ENCODE data around the gene YTHDF2. TPM values are rescaled to one million over a fixed set of nuclear protein-coding genes. Genes with fewer than 3 reads are reported as not detected.

The YTHDF2 gene
- total RNA-seq, 1 experiment from 2014 or later = 90.6 TPM

DNA sequence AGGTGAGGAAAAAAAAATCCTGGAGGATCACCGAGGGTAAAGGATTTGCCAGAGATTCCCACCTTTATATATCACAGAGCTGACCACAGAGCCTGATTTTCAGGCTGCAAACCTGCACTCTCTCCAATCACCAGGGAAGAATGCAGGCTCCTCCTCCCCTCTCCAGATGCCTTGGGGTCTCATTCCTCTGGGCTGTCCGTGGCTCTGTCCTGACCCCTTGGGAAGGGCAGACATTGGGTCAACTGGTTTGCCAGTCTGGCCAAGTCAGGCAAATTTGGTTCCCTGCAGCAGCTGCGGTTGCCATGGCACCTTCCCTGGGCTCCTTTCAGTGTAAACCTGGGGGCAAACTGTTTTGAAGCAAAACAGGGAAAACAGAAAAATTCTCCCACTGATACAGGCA is 63.6 kb downstream of the YTHDF2 start (continued):
- TF ChIP-seq EGR1 (IDR thresholded peaks at IDR 0.05; ENCODE audit: low read depth) (no peak), POLR2A (IDR thresholded peaks at IDR 0.05; ENCODE audit: borderline replicate concordance, extremely low read depth, insufficient read depth, insufficient read length) (no peak), SIN3A (IDR thresholded peaks at IDR 0.05; ENCODE audit: low read depth) (no peak), POLR2AphosphoS5 (IDR thresholded peaks at IDR 0.05; ENCODE audit: low read depth, low read length) (no peak), SRF (IDR thresholded peaks at IDR 0.05; ENCODE audit: low read depth) (no peak), JUND (IDR thresholded peaks at IDR 0.05) (no peak), TCF7L2 (IDR thresholded peaks at IDR 0.05; ENCODE audit: borderline replicate concordance, extremely low read depth, insufficient read depth, insufficient read length) (no peak)
- TF ChIP-seq, protein P1, sequence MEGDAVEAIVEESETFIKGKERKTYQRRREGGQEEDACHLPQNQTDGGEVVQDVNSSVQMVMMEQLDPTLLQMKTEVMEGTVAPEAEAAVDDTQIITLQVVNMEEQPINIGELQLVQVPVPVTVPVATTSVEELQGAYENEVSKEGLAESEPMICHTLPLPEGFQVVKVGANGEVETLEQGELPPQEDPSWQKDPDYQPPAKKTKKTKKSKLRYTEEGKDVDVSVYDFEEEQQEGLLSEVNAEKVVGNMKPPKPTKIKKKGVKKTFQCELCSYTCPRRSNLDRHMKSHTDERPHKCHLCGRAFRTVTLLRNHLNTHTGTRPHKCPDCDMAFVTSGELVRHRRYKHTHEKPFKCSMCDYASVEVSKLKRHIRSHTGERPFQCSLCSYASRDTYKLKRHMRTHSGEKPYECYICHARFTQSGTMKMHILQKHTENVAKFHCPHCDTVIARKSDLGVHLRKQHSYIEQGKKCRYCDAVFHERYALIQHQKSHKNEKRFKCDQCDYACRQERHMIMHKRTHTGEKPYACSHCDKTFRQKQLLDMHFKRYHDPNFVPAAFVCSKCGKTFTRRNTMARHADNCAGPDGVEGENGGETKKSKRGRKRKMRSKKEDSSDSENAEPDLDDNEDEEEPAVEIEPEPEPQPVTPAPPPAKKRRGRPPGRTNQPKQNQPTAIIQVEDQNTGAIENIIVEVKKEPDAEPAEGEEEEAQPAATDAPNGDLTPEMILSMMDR (IDR thresholded peaks at IDR 0.05 in 2 of 3, conservative IDR thresholded peaks at IDR 0.05 in 1 of 3; ENCODE audit: borderline replicate concordance in 1 of 3, insufficient read depth in 1 of 3, low read depth in 2 of 3, low read length in 2 of 3) = no peak

- no peak overlapping the region for H3K9ac ChIP-seq (ENCODE audit: low read length)
- no peak overlapping the region for H3K4me2 ChIP-seq (ENCODE audit: low read length)
- no peaks in the 10 kb centered on the region for H4K20me1 ChIP-seq (ENCODE audit: insufficient read depth)
- ChIA-PET CTCF (no interaction called here), RAD21 (ENCODE audit: low non-redundant PET in 1 of 2, low total read pairs in 2 of 2, uncharacterized antibody in 2 of 2, unreplicated experiment in 2 of 2) (no interaction called here), POLR2A (no interaction called here)
- H3K27me3 ChIP-seq (ENCODE audit: insufficient read depth, low read length) = no peaks in the 10 kb centered on the region
- no peaks in the 10 kb centered on the region for H3K9me2 ChIP-seq (ENCODE audit: insufficient read depth)
- H3K9me3 ChIP-seq (ENCODE audit: control insufficient read depth in 1 of 2, insufficient read depth in 1 of 2, low read depth in 1 of 2, low read length in 2 of 2) = no peaks in the 10 kb centered on the region
- DNase-seq (ENCODE audit: low read depth, low spot score) = no peak
- ATAC-seq = no peak
- H3K4me1 ChIP-seq (ENCODE audit: control insufficient read depth in 1 of 2, insufficient read depth in 2 of 2, low read length in 2 of 2) = no peaks in the 10 kb centered on the region
- no peaks in the 10 kb centered on the region for H3K36me3 ChIP-seq (ENCODE audit: control insufficient read depth in 1 of 2, insufficient read depth in 2 of 2, low read length in 2 of 2)
- no peak overlapping the region for H3K4me3 ChIP-seq (replicated peaks in 1 of 2; ENCODE audit: low read depth in 1 of 2, low read length in 2 of 2)
- no peak overlapping the region for H2AFZ ChIP-seq (ENCODE audit: low read depth, low read length, poor library complexity, severe bottlenecking)
- intact Hi-C loops (cut with micrococcal nuclease) = no loop called here
- no peaks in the 10 kb centered on the region for H3K79me2 ChIP-seq (ENCODE audit: insufficient read depth, low read length)
- no TSS peak for BruUV-seq (replicated peaks)
- H3K27ac ChIP-seq (ENCODE audit: low read depth, low read length) = no peak overlapping the region
- TF ChIP-seq ELF1 (IDR thresholded peaks at IDR 0.05; ENCODE audit: borderline replicate concordance, low read depth) = no peak
- no peak for TF ChIP-seq FOSL1 (IDR thresholded peaks at IDR 0.05; ENCODE audit: low read depth)
- TF ChIP-seq JUND (IDR thresholded peaks at IDR 0.05) = no peak
- TF ChIP-seq ZBTB33 (IDR thresholded peaks at IDR 0.05; ENCODE audit: extremely low read depth, insufficient replicate concordance, low read length) = no peak
- TF ChIP-seq, protein P1 (IDR thresholded peaks at IDR 0.05 in 2 of 3, conservative IDR thresholded peaks at IDR 0.05 in 1 of 3; ENCODE audit: borderline replicate concordance in 1 of 3, insufficient read depth in 1 of 3, low read depth in 2 of 3, low read length in 2 of 3) = no peak
- no peak for TF ChIP-seq ZFX (IDR thresholded peaks at IDR 0.05)
- TF ChIP-seq CBX3 (IDR thresholded peaks at IDR 0.05; ENCODE audit: low read depth) = no peak
- no peak for TF ChIP-seq SRF (IDR thresholded peaks at IDR 0.05; ENCODE audit: low read depth)
- TF ChIP-seq SIN3A (IDR thresholded peaks at IDR 0.05; ENCODE audit: low read depth) = no peak
- TF ChIP-seq ZNF274 (IDR thresholded peaks at IDR 0.05; ENCODE audit: low read depth, low read length) = no peak
- no peak for TF ChIP-seq YY1 (IDR thresholded peaks at IDR 0.05; ENCODE audit: extremely low read depth, insufficient replicate concordance, low read depth, low read length)
- TF ChIP-seq SP1 (IDR thresholded peaks at IDR 0.05; ENCODE audit: low read depth) = no peak
- no peak for TF ChIP-seq ATF3 (IDR thresholded peaks at IDR 0.05)
- no peak for TF ChIP-seq POLR2A (IDR thresholded peaks at IDR 0.05; ENCODE audit: borderline replicate concordance, extremely low read depth, insufficient read depth, insufficient read length)
- no peak for TF ChIP-seq TCF7L2 (IDR thresholded peaks at IDR 0.05; ENCODE audit: borderline replicate concordance, extremely low read depth, insufficient read depth, insufficient read length)
- TF ChIP-seq CEBPB (IDR thresholded peaks at IDR 0.05; ENCODE audit: low read depth) = no peak
- no peak for TF ChIP-seq POLR2AphosphoS5 (IDR thresholded peaks at IDR 0.05; ENCODE audit: low read depth, low read length)
- no peak for TF ChIP-seq MAX (IDR thresholded peaks at IDR 0.05)
Observed at GRCh38 chr1:28801461-28801860, 64.7 kb downstream of the YTHDF2 start.
